Fibroblast of lung (primary cell): ENCODE measurements around the gene RTN4RL2. TPM values are rescaled to one million over a fixed set of nuclear protein-coding genes. Genes with fewer than 3 reads are reported as not detected.

Source experiments
- DNase-seq, 2 donors: peaks; one replicate each; pipeline versions ENCODE4 v3.0.0 to v3.0.0-alpha.2; 2010; ENCODE audit warnings: low read depth in 2 of 2
- H2AFZ ChIP-seq: 2 replicates; pipeline ENCODE4 v1.5.1; 2012; ENCODE audit warnings: low read length, control low read depth, inconsistent platforms
- H3K27ac ChIP-seq: 2 replicates; pipeline ENCODE4 v1.5.1; 2011; ENCODE audit warnings: low read length, control low read depth; ENCODE audit not compliant: insufficient read depth
- H3K27me3 ChIP-seq: 2 replicates; pipeline ENCODE4 v1.5.1; 2011; ENCODE audit warnings: mild to moderate bottlenecking, low read length; ENCODE audit not compliant: control insufficient read depth, insufficient read depth
- H3K36me3 ChIP-seq: 2 replicates; pipeline ENCODE4 v1.5.1; 2011; ENCODE audit warnings: low read length; ENCODE audit not compliant: control insufficient read depth, insufficient read depth
- H3K4me1 ChIP-seq: 2 replicates; pipeline ENCODE4 v1.5.1; 2011; ENCODE audit warnings: low read length; ENCODE audit not compliant: control insufficient read depth, insufficient read depth; ENCODE audit errors: extremely low read depth
- H3K4me2 ChIP-seq: 2 replicates; pipeline ENCODE4 v1.5.1; 2011; ENCODE audit warnings: low read length, control low read depth; ENCODE audit not compliant: insufficient read depth; ENCODE audit errors: extremely low read depth
- H3K4me3 ChIP-seq, 4 experiments: fragments of 200-600 bp in 1 of 4; sonication (generic) in 1 of 4; replicated peaks in 1 of 4; 2 replicates each; pipeline ENCODE4 v1.5.1; 2011 to 2016; ENCODE audit warnings: low read length in 4 of 4, low read depth in 3 of 4, mild to moderate bottlenecking in 3 of 4, control low read depth in 2 of 4, inconsistent platforms in 1 of 4, mixed read lengths in 1 of 4; ENCODE audit not compliant: insufficient read depth in 1 of 4; ENCODE audit errors: control extremely low read depth in 1 of 4
- H3K79me2 ChIP-seq: 2 replicates; pipeline ENCODE4 v1.5.1; 2012; ENCODE audit warnings: mild to moderate bottlenecking, low read length, inconsistent platforms; ENCODE audit not compliant: control insufficient read depth, insufficient read depth
- H3K9ac ChIP-seq: 2 replicates; pipeline ENCODE4 v1.5.1; 2011; ENCODE audit warnings: mild to moderate bottlenecking, low read length, control low read depth; ENCODE audit not compliant: insufficient read depth
- H3K9me3 ChIP-seq: 2 replicates; pipeline ENCODE4 v1.5.1; 2012; ENCODE audit warnings: low read depth, low read length; ENCODE audit not compliant: control insufficient read depth, insufficient read depth
- H4K20me1 ChIP-seq: 2 replicates; pipeline ENCODE4 v1.5.1; 2011; ENCODE audit warnings: low read length; ENCODE audit not compliant: control insufficient read depth, insufficient read depth; ENCODE audit errors: extremely low read depth
- EZH2 ChIP-seq: IDR thresholded peaks from 2 replicates; pipeline ENCODE4 v1.5.1; 2012; ENCODE audit warnings: low read length, control low read depth, mild to moderate bottlenecking; ENCODE audit errors: missing control alignments
- polyA plus RNA-seq, 2 donors: library from polyadenylated mRNA; depleted of rRNA in 1 of 2; stranded (reverse) in 1 of 2; unstranded in 1 of 2; fragments of >200 nt; gene quantifications; 2 replicates each; pipeline ENCODE4 v1.2.1, GENCODE V29; 2011 to 2012; ENCODE audit warnings: missing spikeins in 1 of 2
- total RNA-seq: library from RNA; depleted of rRNA; stranded (reverse); fragments of >200 nt; gene quantifications from 2 replicates; pipeline ENCODE4 v1.2.1, GENCODE V29; 2014
- TF ChIP-seq, protein P1 (sequence below), 2 donors: IDR thresholded peaks in 1 of 2; conservative IDR thresholded peaks in 1 of 2; 1 replicate in 1 of 2; 2 replicates in 1 of 2; pipeline ENCODE4 v1.5.1; 2011 to 2012; ENCODE audit warnings: low read length in 2 of 2, control low read depth in 1 of 2, inconsistent platforms in 1 of 2, low read depth in 1 of 2, mild to moderate bottlenecking in 1 of 2

Gene RTN4RL2
- total and polyA plus RNA-seq, 2 donors (not counting 1 experiment from before 2014, with no cell fraction given) = 0.17 to 0.27 TPM

DNA sequence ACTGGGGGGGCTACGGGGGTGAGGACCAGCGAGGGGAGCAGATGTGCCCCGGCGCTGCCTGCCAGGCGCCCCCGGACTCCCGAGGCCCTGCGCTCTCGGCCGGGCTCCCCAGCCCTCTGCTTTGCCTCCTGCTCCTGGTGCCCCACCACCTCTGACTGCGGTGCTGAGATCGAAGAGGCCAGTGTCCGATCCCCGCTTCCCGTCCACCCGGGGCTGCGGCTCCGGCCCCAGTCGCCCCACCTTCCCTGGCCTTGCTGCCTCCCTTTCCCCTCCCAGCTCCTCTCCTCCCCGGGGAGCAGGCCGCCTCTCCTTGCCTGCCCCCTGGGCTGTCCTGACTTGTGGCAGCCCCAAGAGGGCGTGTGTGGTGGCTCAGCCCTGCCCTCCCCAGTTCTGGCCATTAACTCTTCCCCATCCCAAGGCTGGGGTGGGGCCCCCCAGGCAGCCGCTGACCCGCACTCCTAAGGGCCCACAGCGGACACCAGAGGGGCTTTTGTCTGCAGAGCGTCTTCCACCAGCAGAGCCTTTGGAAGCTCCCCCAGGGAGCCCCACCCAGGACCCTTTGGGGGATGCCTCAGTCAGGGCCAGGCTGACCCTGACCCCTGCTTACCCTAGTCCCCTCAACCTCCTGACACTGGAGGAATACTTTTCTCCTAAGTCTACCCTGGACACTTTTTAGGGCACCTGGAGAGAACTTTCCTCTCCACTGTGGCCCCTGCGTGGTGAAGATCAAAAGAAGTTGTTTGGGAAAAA lies 16.6 kb downstream of the RTN4RL2 start:
- no peaks in the 10 kb centered on the region for H4K20me1 ChIP-seq
- peak overlapping the region in 2 of 4 experiments; percentile 25 to 48 for H3K4me3 ChIP-seq
- H3K9me3 ChIP-seq = no peaks in the 10 kb centered on the region
- DNase-seq = peak in 1 of 2 donors; percentile 36
- peaks cover 4% of the 10 kb centered on the region for H3K4me1 ChIP-seq
- H3K27me3 ChIP-seq = peaks cover 13% of the 10 kb centered on the region
- peak overlapping the region; percentile 78 for H3K4me2 ChIP-seq
- H3K27ac ChIP-seq = no peak overlapping the region
- peak; percentile 7 for TF ChIP-seq EZH2
- TF ChIP-seq, protein P1, sequence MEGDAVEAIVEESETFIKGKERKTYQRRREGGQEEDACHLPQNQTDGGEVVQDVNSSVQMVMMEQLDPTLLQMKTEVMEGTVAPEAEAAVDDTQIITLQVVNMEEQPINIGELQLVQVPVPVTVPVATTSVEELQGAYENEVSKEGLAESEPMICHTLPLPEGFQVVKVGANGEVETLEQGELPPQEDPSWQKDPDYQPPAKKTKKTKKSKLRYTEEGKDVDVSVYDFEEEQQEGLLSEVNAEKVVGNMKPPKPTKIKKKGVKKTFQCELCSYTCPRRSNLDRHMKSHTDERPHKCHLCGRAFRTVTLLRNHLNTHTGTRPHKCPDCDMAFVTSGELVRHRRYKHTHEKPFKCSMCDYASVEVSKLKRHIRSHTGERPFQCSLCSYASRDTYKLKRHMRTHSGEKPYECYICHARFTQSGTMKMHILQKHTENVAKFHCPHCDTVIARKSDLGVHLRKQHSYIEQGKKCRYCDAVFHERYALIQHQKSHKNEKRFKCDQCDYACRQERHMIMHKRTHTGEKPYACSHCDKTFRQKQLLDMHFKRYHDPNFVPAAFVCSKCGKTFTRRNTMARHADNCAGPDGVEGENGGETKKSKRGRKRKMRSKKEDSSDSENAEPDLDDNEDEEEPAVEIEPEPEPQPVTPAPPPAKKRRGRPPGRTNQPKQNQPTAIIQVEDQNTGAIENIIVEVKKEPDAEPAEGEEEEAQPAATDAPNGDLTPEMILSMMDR (conservative IDR thresholded peaks at IDR 0.05 in 1 of 2, IDR thresholded peaks at IDR 0.05 in 1 of 2; ENCODE audit: low read depth in 1 of 2, low read length in 2 of 2) = peak; percentile 40 to 45
- H3K36me3 ChIP-seq = no peaks in the 10 kb centered on the region
- peak overlapping the region; percentile 9 for H2AFZ ChIP-seq
- peak overlapping the region; percentile 23 for H3K9ac ChIP-seq
- no peaks in the 10 kb centered on the region for H3K79me2 ChIP-seq

DNA sequence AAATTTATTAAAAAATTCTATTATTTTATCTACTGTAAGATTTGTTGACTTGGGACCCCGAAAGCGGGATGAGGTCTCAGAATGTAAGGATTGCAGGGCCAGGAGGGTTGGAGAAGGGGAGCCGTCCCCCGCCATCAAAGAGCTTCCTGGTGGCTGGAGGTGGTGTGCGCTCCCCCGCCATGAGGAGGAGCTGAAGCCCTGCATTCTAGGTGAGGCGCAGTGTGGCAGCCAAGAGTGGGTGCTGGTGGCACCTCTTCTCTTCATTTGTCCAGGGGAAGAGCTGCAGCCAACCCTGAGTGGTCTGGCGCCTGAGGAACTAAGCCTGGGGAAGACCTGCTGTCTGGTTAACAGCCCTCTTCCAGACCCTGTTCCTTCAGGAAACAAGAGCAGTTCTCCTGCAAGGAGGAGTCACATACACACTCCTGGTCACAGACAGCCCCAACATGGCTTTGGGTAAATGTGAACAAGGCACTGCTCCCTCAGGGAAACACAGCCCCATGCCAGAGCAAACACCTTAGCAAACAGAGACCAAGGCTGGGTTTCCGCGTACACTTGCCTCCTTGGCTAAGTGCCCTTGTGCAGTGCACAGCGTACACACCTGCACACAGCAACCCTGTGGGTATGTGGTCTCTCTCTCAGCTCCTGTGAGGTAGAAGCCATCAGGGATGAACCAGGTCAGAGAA lies 17.3 kb downstream of the RTN4RL2 start:
- Histone ChIP-seq H3K4me2 (no peak overlapping the region), H4K20me1 (no peaks in the 10 kb centered on the region), H3K9ac (no peak overlapping the region), H3K27me3 (peaks cover 18% of the 10 kb centered on the region), H3K4me3 (no peak overlapping the region), H3K36me3 (no peaks in the 10 kb centered on the region), H3K27ac (no peak overlapping the region), H2AFZ (no peak overlapping the region), H3K4me1 (peaks cover 4% of the 10 kb centered on the region), H3K9me3 (no peaks in the 10 kb centered on the region), H3K79me2 (no peaks in the 10 kb centered on the region)
- DNase-seq = no peak
- no peak for TF ChIP-seq EZH2
- TF ChIP-seq, protein P1 (conservative IDR thresholded peaks at IDR 0.05 in 1 of 2, IDR thresholded peaks at IDR 0.05 in 1 of 2; ENCODE audit: low read depth in 1 of 2, low read length in 2 of 2) = no peak

DNA sequence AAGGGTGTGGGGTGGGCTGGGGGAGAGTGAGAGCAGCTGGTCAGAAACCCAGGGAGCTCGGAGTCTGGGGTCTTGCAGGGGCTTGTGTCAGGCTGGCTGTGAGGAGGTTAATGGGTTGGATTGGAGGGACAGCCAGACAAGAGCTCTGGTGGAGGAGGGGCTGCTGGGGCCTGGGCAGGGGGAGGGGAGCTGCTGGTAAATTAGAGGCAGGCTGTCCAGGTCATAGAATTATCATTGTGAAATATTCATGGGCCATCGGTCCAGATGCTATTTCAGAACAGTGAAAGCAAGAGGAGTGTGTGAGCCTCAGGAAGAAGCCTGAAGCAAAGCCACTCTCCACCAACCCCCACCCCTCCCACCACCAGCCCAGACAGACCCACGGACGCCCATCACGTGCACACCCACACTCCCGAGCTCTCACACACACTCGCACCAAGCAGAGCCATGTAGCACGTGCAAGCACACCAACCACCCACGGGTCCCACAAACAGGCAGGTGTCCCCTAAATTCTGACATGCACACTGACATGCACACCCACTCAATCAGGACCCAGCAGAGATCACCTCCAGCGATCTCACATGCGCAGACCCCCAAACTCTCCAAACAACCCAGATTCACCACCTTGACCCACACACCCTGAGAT lies 18.8 kb downstream of the RTN4RL2 start:
- Histone ChIP-seq H3K4me1 (peaks cover 4% of the 10 kb centered on the region), H3K27ac (no peak overlapping the region), H3K9me3 (no peaks in the 10 kb centered on the region), H4K20me1 (no peaks in the 10 kb centered on the region), H3K4me3 (no peak overlapping the region), H3K27me3 (peaks cover 18% of the 10 kb centered on the region), H3K36me3 (no peaks in the 10 kb centered on the region), H3K9ac (no peak overlapping the region), H2AFZ (no peak overlapping the region), H3K4me2 (no peak overlapping the region), H3K79me2 (no peaks in the 10 kb centered on the region)
- TF ChIP-seq, protein P1 (conservative IDR thresholded peaks at IDR 0.05 in 1 of 2, IDR thresholded peaks at IDR 0.05 in 1 of 2; ENCODE audit: low read depth in 1 of 2, low read length in 2 of 2) = no peak
- TF ChIP-seq EZH2 = no peak
- DNase-seq = no peak
